OCI-LY3 (cell line): ENCODE results near the gene CIAO3.
A peak's percentile ranks its signal among the peaks of the same experiment; 100 is the strongest.

Experiments used
- H2AFZ ChIP-seq: fragments of 200-600, 300-600 bp; shearing (Covaris generic); 2 replicates; pipeline ENCODE4 v1.6.0; 2014; ENCODE audit warnings: antibody characterized with exemption, low read depth, low read length
- H3K27ac ChIP-seq: fragments of 200-600, 300-600 bp; sonication (generic); 2 replicates; pipeline ENCODE4 v1.5.1; 2014; ENCODE audit warnings: mild to moderate bottlenecking, low read length, moderate library complexity, mixed read lengths
- H3K27me3 ChIP-seq: fragments of 200-600, 300-600 bp; sonication (generic); 2 replicates; pipeline ENCODE4 v1.6.1; 2014; ENCODE audit warnings: low read depth, low read length, mixed read lengths
- H3K36me3 ChIP-seq: fragments of 200-600, 300-600 bp; sonication (generic); replicated peaks from 2 replicates; pipeline ENCODE3; 2014; ENCODE audit warnings: low read depth, low read length, mixed read lengths
- H3K4me1 ChIP-seq: fragments of 300-600, 200-600 bp; sonication (generic); 2 replicates; pipeline ENCODE4 v1.6.1; 2014; ENCODE audit warnings: low read length, mixed read lengths
- H3K4me2 ChIP-seq: fragments of 200-600, 300-600 bp; sonication (generic); 2 replicates; pipeline ENCODE4 v1.6.1; 2014; ENCODE audit warnings: low read length, mixed read lengths
- H3K4me3 ChIP-seq: fragments of 300-600, 200-600 bp; sonication (generic); 2 replicates; pipeline ENCODE4 v1.5.1; 2014; ENCODE audit warnings: antibody characterized with exemption, mild to moderate bottlenecking, low read length, moderate library complexity
- H3K79me2 ChIP-seq: fragments of 300-600, 200-600 bp; shearing (Covaris generic); 2 replicates; pipeline ENCODE4 v1.6.1; 2014; ENCODE audit warnings: mild to moderate bottlenecking, low read length, mixed read lengths
- H3K9ac ChIP-seq: fragments of 300-600, 200-600 bp; shearing (Covaris generic); 2 replicates; pipeline ENCODE4 v1.6.0; 2014; ENCODE audit warnings: mild to moderate bottlenecking, low read length, moderate library complexity
- H3K9me3 ChIP-seq: fragments of 200-600, 300-600 bp; shearing (Covaris generic); 2 replicates; pipeline ENCODE4 v1.6.1; 2014; ENCODE audit warnings: low read length, mixed read lengths; ENCODE audit not compliant: insufficient read depth
- H4K20me1 ChIP-seq: fragments of 200-600, 300-600 bp; sonication (generic); 2 replicates; pipeline ENCODE4 v1.6.1; 2016; ENCODE audit warnings: low read length, mixed read lengths; ENCODE audit not compliant: insufficient read depth
- EZH2phosphoT487 ChIP-seq: fragments of 200-600 bp; shearing (Covaris generic); IDR thresholded peaks from 2 replicates; pipeline ENCODE4 v1.6.1; 2018; ENCODE audit warnings: antibody characterized with exemption, mixed run types, low read depth
- TF ChIP-seq, protein P1 (sequence below): fragments of 200-600, 300-600 bp; sonication (generic); IDR thresholded peaks from 2 replicates; pipeline ENCODE4 v1.5.1; 2014; ENCODE audit warnings: antibody characterized with exemption, low read length, low read depth

The CIAO3 gene

DNA sequence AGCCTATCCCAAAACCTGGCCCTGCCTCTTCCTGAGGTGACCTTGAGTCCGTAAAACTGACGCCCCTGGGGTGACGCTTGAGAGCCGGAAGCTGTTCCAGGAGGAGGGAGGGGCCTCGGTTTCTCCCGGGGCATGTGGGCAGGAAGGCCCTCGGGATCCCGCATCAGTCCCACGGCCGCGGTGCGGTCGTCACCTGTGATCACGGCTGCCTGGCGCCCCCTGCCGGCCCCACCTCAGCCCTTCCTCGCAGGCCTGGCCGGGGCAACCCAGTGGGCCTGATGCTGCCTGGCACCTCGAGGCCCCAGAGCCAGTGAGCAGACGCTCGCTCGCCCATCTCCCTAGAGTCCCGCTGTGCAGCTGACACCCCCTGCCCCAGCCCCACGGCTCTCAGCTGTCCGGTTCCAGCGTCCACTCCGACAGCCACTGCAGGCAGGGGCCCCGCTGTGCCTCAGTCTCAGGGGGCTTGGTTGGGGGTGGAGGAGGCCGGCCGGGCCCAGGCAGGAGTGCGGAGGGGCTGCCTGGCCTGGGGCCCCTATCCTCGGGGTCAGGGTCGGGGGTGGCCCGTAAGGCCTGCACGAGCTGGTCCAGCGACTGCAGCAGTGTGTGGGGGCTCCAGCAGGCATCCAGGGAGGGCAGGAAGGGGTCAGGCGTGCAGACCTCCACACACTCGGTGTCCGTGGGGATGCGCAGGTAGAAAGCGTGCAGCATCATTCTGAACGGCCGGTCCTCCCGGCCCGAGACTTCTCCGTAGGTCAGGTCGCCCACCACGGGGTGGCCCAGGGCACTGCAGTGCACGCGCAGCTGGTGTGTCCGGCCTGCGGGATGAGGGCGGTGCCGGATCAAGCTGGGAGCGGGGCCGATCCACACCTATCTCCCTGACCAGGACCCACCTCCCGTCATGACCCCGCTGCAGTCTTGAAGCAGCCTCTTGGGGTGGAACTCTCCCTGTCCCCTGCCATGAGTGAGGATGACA, 45.1 kb upstream of the CIAO3 start:
- Histone ChIP-seq H3K36me3 (peaks cover 3% of the 10 kb centered on the region), H3K4me1 (peaks cover 12% of the 10 kb centered on the region), H3K79me2 (peaks cover 25% of the 10 kb centered on the region), H3K9me3 (no peaks in the 10 kb centered on the region), H2AFZ (no peak overlapping the region), H3K27me3 (peaks cover 6% of the 10 kb centered on the region; the same call in 1 of the 2 replicates), H3K4me2 (no peak overlapping the region), H4K20me1 (no peaks in the 10 kb centered on the region), H3K27ac (no peak overlapping the region), H3K4me3 (no peak overlapping the region), H3K9ac (no peak overlapping the region)
- TF ChIP-seq EZH2phosphoT487 = no peak
- TF ChIP-seq, protein P1, sequence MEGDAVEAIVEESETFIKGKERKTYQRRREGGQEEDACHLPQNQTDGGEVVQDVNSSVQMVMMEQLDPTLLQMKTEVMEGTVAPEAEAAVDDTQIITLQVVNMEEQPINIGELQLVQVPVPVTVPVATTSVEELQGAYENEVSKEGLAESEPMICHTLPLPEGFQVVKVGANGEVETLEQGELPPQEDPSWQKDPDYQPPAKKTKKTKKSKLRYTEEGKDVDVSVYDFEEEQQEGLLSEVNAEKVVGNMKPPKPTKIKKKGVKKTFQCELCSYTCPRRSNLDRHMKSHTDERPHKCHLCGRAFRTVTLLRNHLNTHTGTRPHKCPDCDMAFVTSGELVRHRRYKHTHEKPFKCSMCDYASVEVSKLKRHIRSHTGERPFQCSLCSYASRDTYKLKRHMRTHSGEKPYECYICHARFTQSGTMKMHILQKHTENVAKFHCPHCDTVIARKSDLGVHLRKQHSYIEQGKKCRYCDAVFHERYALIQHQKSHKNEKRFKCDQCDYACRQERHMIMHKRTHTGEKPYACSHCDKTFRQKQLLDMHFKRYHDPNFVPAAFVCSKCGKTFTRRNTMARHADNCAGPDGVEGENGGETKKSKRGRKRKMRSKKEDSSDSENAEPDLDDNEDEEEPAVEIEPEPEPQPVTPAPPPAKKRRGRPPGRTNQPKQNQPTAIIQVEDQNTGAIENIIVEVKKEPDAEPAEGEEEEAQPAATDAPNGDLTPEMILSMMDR = peak; percentile 82

DNA sequence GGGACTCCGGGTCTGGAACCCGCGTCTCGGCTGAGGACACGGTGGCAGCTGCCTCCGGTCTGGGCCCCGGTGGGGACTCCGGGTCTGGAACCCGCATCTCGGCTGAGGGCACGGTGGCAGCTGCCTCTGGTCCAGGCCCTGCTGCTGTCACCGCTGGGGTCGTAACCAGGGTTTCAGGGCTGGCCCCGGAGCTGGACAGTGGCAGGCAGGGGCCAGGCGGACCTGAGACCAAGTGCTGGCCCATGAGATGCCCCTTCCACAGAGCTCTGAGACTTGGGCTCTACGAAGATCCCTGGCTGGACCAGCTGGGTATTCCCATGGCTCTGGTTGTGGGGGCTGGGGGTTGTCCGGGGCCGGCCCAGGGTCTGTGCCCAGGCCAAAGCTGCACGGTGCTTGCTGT, 43.6 kb upstream of the CIAO3 start:
- H3K27ac ChIP-seq = no peak overlapping the region
- no peak overlapping the region for H3K4me3 ChIP-seq
- H4K20me1 ChIP-seq = no peaks in the 10 kb centered on the region
- H3K79me2 ChIP-seq = peaks cover 23% of the 10 kb centered on the region
- H3K9me3 ChIP-seq = no peaks in the 10 kb centered on the region
- no peak overlapping the region for H3K4me2 ChIP-seq
- no peaks in the 10 kb centered on the region for H3K36me3 ChIP-seq
- H3K9ac ChIP-seq = no peak overlapping the region
- peaks cover 6% of the 10 kb centered on the region; the same call in 1 of the 2 replicates for H3K27me3 ChIP-seq
- no peak overlapping the region for H2AFZ ChIP-seq
- no peak for TF ChIP-seq EZH2phosphoT487
- TF ChIP-seq, protein P1 = no peak
- H3K4me1 ChIP-seq = peaks cover 10% of the 10 kb centered on the region

DNA sequence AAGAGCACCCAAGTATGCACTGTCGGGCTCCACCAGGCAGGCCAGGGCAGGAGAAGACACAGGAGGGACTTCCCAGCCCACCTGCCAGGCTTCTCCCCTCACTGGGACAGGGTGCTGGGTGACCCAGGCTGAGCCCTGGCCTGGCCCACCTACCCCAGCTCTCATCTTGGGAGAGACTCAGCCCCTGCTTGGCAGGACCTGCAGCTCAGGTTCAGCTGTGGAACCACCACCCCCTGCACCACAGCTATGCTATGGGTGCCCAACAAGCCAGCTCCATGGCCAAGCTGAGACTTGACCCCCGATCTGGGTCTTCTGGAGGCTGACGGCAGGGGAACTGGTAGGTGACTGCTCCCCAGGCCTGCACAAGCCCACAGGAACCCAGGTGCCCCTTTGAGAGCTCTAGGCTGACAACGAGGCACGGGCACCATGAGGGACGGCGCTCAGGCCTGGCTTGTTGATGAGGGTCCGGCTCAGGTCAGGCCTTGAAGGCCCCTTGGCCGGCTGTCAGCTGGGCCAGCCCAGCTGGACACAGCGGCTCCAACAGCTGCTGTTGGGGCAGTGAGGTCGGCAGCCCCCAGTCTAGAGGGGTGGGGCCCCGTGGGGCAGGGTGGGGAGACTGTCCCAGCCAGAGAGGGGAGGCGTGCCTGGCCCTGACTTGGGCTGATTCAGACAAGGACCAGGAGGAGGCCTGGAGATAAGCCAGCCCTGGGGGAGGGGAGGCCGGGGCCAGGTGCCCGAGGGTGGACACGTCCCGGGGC, 42.8 kb upstream of the CIAO3 start:
- TF ChIP-seq, protein P1 = no peak
- no peak for TF ChIP-seq EZH2phosphoT487
- no peaks in the 10 kb centered on the region for H4K20me1 ChIP-seq
- no peaks in the 10 kb centered on the region for H3K36me3 ChIP-seq
- no peak overlapping the region for H3K4me2 ChIP-seq
- no peak overlapping the region for H3K9ac ChIP-seq
- H2AFZ ChIP-seq = no peak overlapping the region
- H3K4me1 ChIP-seq = peaks cover 6% of the 10 kb centered on the region
- peaks cover 11% of the 10 kb centered on the region for H3K27me3 ChIP-seq
- H3K79me2 ChIP-seq = peaks cover 14% of the 10 kb centered on the region
- H3K9me3 ChIP-seq = no peaks in the 10 kb centered on the region
- no peak overlapping the region for H3K27ac ChIP-seq
- no peak overlapping the region for H3K4me3 ChIP-seq
